Psoas muscle (tissue), 8 donors: Measurements from ENCODE around the gene ILF3. TPM values are rescaled to one million over a fixed set of nuclear protein-coding genes. Genes with fewer than 3 reads are reported as not detected.

Experiments
- ATAC-seq, 4 donors: fragments of 200-7000 bp; cut with Tn5 transposase; one replicate each; pipeline ENCODE4 v1.9.1; 2020; ENCODE audit warnings: moderate library complexity in 3 of 4, mild to moderate bottlenecking in 2 of 4
- DNase-seq, 2 donors: peaks; one replicate each; pipeline ENCODE4 v3.0.0-alpha.2; 2020
- H3K27ac ChIP-seq: fragments of 200-600 bp; one replicate; pipeline ENCODE4 v1.8.0; 2022
- H3K27me3 ChIP-seq, 3 donors: fragments of 200-600 bp in 1 of 3; one replicate each; pipeline versions ENCODE4 v1.6.1 to v1.8.0; 2013 to 2022; ENCODE audit warnings: low read length in 2 of 3, mild to moderate bottlenecking in 2 of 3, moderate library complexity in 1 of 3; ENCODE audit not compliant: insufficient read depth in 3 of 3
- H3K36me3 ChIP-seq, 2 donors: fragments of 200-600 bp in 1 of 2; one replicate each; pipeline versions ENCODE4 v1.6.1 to v1.8.0; 2013 to 2022; ENCODE audit warnings: low read depth in 1 of 2, mild to moderate bottlenecking in 1 of 2, moderate library complexity in 1 of 2; ENCODE audit not compliant: insufficient read depth in 1 of 2
- H3K4me1 ChIP-seq: fragments of 200-600 bp; one replicate; pipeline ENCODE4 v1.8.0; 2022
- H3K4me3 ChIP-seq: fragments of 200-600 bp; one replicate; pipeline ENCODE4 v1.8.0; 2022; ENCODE audit warnings: mild to moderate bottlenecking
- H3K9me3 ChIP-seq: fragments of 200-600 bp; one replicate; pipeline ENCODE4 v1.8.0; 2022
- CTCF ChIP-seq: fragments of 200-600 bp; IDR thresholded peaks from one replicate; pipeline ENCODE4 v1.8.0; 2022; ENCODE audit warnings: antibody characterized with exemption
- WGBS, 3 donors: extraction: QIAGEN DNeasy Blood & Tissue Kit; methylation state at CpG; one replicate each; pipeline versions ENCODE4 v1.1.6 to v1.1.7; 2013; 5-methylcytosine and 5-hydroxymethylcytosine counted together
- intact Hi-C, 2 donors: fragments of 100-400 bp; cut with DNase I; formaldehyde crosslinking; loops; one replicate each; pipeline versions ENCODE4 v1.11.0 to v1.14.2; 2022
- polyA plus RNA-seq, 3 donors: library from polyadenylated mRNA; stranded (reverse); fragments of 200-250 nt; gene quantifications; one replicate each; pipeline ENCODE4 v1.2.3, GENCODE V29; 2013
- total RNA-seq, 4 donors: library from RNA; stranded (reverse); fragmentation: NEBNext Ultra II Directional in 2 of 4; extraction: Animal tissue kit (Norgen Biotek cat#: 25700) in 2 of 4; gene quantifications; one replicate each; pipeline versions ENCODE4 v1.2.1 to v1.2.4, GENCODE V29; 2021 to 2023
- donor health status: healthy with polysubstance abuse.
- donor health status: DM: no; HTN: no; CAD: no; lungs with moderate emphysema.
- donor health status: Bipolar disorder and iron deficiency.
- donor health status: healthy.
- donor health status: DM: yes; HTN: yes; CAD: no.
- donor health status: DM: no; HTN: no; CAD: no.
- donor health status: DM: no; HTN: no; CAD: no.
- donor health status: DM: yes; HTN: yes; CAD: no.

Gene ILF3
- total and polyA plus RNA-seq, 7 donors = 70.6 to 189 (median 148) TPM

DNA sequence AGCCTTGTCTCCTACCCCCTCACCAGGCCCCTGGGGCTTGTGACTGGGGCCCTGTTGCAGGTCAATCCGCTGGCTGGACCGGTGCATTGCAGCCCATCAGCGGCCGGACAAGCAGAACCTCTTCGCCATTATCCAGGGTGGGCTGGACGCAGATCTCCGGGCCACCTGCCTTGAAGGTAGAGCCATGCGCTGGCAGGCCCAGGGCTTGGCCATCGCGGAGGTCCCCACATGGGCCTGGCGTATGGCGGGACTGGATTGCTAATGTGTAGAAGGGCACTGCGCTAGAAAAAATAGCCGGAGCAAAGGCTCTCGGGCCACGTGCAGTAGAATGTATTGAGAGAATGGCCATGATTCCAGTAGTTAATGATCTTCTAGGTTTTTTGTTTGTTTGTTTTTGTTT is 53.3 kb downstream of the ILF3 start:
- Histone ChIP-seq H3K27ac (no peak overlapping the region), H3K9me3 (no peaks in the 10 kb centered on the region), H3K27me3 (no peaks in the 10 kb centered on the region), H3K4me1 (peaks cover 1% of the 10 kb centered on the region), H3K4me3 (no peak overlapping the region), H3K36me3 (peaks cover 0 to 76% of the 10 kb centered on the region in 2 donors)
- DNase-seq (no peak), ATAC-seq (no peak)
- intact Hi-C loops = no loop called here
- 95 to 97% (median 96%) methylated on average over 16 of the region's 16 CpGs for WGBS, 3 donors
- no peak for TF ChIP-seq CTCF

DNA sequence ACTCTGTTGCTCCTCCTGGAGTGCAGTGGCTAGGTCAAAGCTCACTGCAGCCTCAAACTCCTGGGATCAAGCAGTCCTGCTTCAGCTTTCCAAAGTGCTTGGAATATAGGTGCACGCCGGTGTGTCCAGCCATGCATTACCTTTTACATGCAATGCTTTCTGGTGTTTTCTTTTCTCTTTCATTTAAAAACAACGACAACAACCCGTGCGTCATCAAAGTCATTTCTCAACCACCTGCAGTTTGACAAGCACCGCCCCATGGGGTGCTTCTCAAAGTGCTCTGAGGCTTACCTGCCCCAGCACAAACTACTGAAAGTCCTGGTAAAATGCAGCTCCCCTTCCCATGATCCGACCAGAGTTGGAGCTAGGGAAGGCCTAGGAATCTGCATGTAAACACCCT is 54.1 kb downstream of the ILF3 start:
- Histone ChIP-seq H3K36me3 (peaks cover 0 to 80% of the 10 kb centered on the region in 2 donors), H3K27ac (no peak overlapping the region), H3K4me1 (no peaks in the 10 kb centered on the region), H3K27me3 (no peaks in the 10 kb centered on the region), H3K4me3 (no peak overlapping the region), H3K9me3 (no peaks in the 10 kb centered on the region)
- no peak for TF ChIP-seq CTCF
- ATAC-seq (no peak), DNase-seq (no peak)
- intact Hi-C loops = no loop called here
- 88 to 95% (median 92%) methylated on average over 7 of the region's 7 CpGs for WGBS, 3 donors

- DNase-seq (no peak), ATAC-seq (no peak)
- no peak for TF ChIP-seq CTCF
- no peak overlapping the region for H3K27ac ChIP-seq
- peaks cover 0 to 66% of the 10 kb centered on the region in 2 donors for H3K36me3 ChIP-seq
- no peak overlapping the region for H3K4me3 ChIP-seq
- WGBS, 3 donors = 69 to 75% (median 75%) methylated on average over 13 to 14 of the region's 14 CpGs
- H3K9me3 ChIP-seq = no peaks in the 10 kb centered on the region
- H3K4me1 ChIP-seq = peaks cover 5% of the 10 kb centered on the region
- intact Hi-C loops = no loop called here
- H3K27me3 ChIP-seq = no peaks in the 10 kb centered on the region
Observed at GRCh38 chr19:10712045-10712444, 57.9 kb downstream of the ILF3 start.

GRCh38 chr19:10712754-10713153 is 58.6 kb downstream of the ILF3 start:
- Histone ChIP-seq H3K27ac (no peak overlapping the region), H3K4me1 (peaks cover 5% of the 10 kb centered on the region), H3K36me3 (peaks cover 0 to 59% of the 10 kb centered on the region in 2 donors), H3K27me3 (no peaks in the 10 kb centered on the region), H3K4me3 (no peak overlapping the region), H3K9me3 (no peaks in the 10 kb centered on the region)
- 91 to 94% (median 92%) methylated on average over 23 of the region's 23 CpGs for WGBS, 3 donors
- ATAC-seq (no peak), DNase-seq (no peak)
- no peak for TF ChIP-seq CTCF
- intact Hi-C loops = no loop called here

DNA sequence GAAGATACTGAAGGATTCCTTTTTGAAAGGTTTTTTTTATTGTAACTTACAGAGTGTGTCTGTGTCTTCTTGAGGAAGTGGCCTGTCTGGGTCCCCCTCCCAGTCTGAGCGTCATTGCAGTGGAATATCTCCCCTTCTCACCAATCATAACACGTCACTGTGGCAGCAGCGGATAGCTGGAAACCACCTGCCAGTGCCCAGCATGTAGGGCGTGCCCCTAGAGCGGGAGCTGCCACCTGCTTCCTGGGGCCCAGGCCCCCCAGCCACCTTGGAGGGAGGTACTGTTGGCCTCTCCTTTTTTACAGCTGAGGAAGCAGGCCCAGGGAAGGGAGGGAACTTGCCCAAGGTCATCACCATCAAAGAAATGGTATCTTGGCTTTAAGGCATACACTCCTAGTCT is 59.2 kb downstream of the ILF3 start:
- H3K36me3 ChIP-seq = peaks cover 0 to 53% of the 10 kb centered on the region in 2 donors
- 84 to 90% (median 87%) methylated on average over 5 of the region's 5 CpGs for WGBS, 3 donors
- H3K27ac ChIP-seq = no peak overlapping the region
- ATAC-seq = no peak
- no peaks in the 10 kb centered on the region for H3K27me3 ChIP-seq
- no peak for TF ChIP-seq CTCF
- intact Hi-C loops = no loop called here
- H3K4me3 ChIP-seq = no peak overlapping the region
- DNase-seq = no peak
- peaks cover 5% of the 10 kb centered on the region for H3K4me1 ChIP-seq
- H3K9me3 ChIP-seq = no peaks in the 10 kb centered on the region
